HS-27A (cell line): Measurements from ENCODE around the gene SHANK1.

Source experiments
- DNase-seq: peaks from one replicate; pipeline ENCODE4 v3.0.0-alpha.2; 2012; ENCODE audit warnings: low read depth, missing footprints

The SHANK1 gene

GRCh38 chr19:50686310-50687032, 33.1 kb downstream of the SHANK1 start:
- DNase-seq: no peak

- no peak for DNase-seq
Measured at GRCh38 chr19:50679177-50680125, 40.2 kb downstream of the SHANK1 start.

GRCh38 chr19:50678323-50678722, 41.3 kb downstream of the SHANK1 start:
- DNase-seq: no peak

- no peak for DNase-seq
Measured at GRCh38 chr19:50677636-50678035, 42.0 kb downstream of the SHANK1 start.

GRCh38 chr19:50676625-50677197, 42.9 kb downstream of the SHANK1 start:
- no peak for DNase-seq

- DNase-seq: no peak
Measured at GRCh38 chr19:50673118-50673517, 46.5 kb downstream of the SHANK1 start.

- no peak for DNase-seq
Measured at GRCh38 chr19:50670102-50670380, 49.6 kb downstream of the SHANK1 start.

- no peak for DNase-seq
Measured at GRCh38 chr19:50669302-50670101, 50.1 kb downstream of the SHANK1 start.

GRCh38 chr19:50668879-50669278, 50.7 kb downstream of the SHANK1 start:
- DNase-seq: no peak

GRCh38 chr19:50668416-50668815, 51.2 kb downstream of the SHANK1 start:
- no peak for DNase-seq

GRCh38 chr19:50667759-50668231, 51.8 kb downstream of the SHANK1 start:
- no peak for DNase-seq

- no peak for DNase-seq
Measured at GRCh38 chr19:50667177-50667758, 52.3 kb downstream of the SHANK1 start.

- DNase-seq: no peak
Measured at GRCh38 chr19:50666346-50667176, 53.0 kb downstream of the SHANK1 start.

- no peak for DNase-seq
Measured at GRCh38 chr19:50664204-50664603, 55.4 kb downstream of the SHANK1 start.

GRCh38 chr19:50663482-50663790, 56.2 kb downstream of the SHANK1 start:
- DNase-seq: no peak

- no peak for DNase-seq
Measured at GRCh38 chr19:50662651-50663481, 56.7 kb downstream of the SHANK1 start.

GRCh38 chr19:50661766-50662650, 57.6 kb downstream of the SHANK1 start:
- DNase-seq: no peak

GRCh38 chr19:50661023-50661422, 58.6 kb downstream of the SHANK1 start:
- DNase-seq: no peak

- DNase-seq: no peak
Measured at GRCh38 chr19:50660088-50660366, 59.6 kb downstream of the SHANK1 start.
